Measurements from ENCODE around the gene SCAP. TPM values are rescaled to one million over a fixed set of nuclear protein-coding genes. Genes with fewer than 3 reads are reported as not detected.

The SCAP gene
- total and polyA plus RNA-seq, 2 of the 13 experiments (the other 11 are each of a cell fraction or from before 2014, with no cell fraction given) = 40.4 to 53.3 TPM

DNA sequence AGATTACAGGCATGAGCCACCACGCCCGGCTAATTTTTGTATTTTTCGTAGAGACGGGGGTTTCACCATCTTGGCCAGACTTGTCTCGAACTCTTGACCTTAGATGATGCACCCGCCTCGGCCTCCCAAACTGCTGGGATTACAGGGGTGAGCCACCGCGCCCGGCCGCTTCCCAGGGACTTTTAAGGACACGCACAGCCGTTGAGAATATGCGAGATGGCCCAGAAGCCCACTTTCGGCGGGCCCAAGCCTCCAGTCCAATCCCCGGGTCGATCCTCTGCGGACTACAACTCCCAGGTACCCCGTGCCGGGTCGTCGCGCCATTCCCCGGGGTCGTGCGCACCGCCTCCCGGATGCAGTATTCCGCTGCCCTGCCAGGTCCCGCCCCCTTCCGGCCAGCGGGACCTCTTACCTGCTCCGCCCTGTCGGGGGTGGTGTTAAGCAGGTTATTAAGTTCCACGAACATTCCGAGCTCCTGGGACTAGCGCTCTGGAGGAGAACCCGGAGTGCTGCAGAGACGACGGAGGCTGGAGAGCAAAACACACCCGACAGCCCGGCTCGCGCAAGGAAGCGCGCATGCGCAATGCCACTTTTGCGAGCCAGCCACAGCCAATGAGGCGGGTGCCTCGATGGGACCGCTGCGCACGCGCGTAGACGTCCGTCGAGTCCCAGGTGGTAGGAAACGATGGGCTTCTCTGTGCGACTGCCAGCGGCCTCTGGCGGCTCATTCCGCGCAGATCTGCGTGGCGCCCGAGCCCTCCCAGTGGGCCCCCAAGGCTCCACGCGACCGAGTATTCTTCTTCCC lies 37.6 kb upstream of the SCAP start, which contains the start of gene ELP6 (continued):
- TF ChIP-seq, protein P1, sequence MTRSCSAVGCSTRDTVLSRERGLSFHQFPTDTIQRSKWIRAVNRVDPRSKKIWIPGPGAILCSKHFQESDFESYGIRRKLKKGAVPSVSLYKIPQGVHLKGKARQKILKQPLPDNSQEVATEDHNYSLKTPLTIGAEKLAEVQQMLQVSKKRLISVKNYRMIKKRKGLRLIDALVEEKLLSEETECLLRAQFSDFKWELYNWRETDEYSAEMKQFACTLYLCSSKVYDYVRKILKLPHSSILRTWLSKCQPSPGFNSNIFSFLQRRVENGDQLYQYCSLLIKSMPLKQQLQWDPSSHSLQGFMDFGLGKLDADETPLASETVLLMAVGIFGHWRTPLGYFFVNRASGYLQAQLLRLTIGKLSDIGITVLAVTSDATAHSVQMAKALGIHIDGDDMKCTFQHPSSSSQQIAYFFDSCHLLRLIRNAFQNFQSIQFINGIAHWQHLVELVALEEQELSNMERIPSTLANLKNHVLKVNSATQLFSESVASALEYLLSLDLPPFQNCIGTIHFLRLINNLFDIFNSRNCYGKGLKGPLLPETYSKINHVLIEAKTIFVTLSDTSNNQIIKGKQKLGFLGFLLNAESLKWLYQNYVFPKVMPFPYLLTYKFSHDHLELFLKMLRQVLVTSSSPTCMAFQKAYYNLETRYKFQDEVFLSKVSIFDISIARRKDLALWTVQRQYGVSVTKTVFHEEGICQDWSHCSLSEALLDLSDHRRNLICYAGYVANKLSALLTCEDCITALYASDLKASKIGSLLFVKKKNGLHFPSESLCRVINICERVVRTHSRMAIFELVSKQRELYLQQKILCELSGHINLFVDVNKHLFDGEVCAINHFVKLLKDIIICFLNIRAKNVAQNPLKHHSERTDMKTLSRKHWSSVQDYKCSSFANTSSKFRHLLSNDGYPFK (CRISPR knock-in tag; IDR thresholded peaks at IDR 0.05; ENCODE audit: borderline replicate concordance) = peak; percentile 77
- TF ChIP-seq ZKSCAN8 (CRISPR knock-in tag; IDR thresholded peaks at IDR 0.05; ENCODE audit: borderline replicate concordance) (no peak; the same call in 1 of the 2 replicates), ZNF850 (CRISPR knock-in tag; conservative IDR thresholded peaks at IDR 0.05) (0 out of 2 replicates have a peak, but pooled peaks have one; percentile 3), MIER3 (CRISPR knock-in tag; IDR thresholded peaks at IDR 0.05; ENCODE audit: borderline replicate concordance) (0 out of 2 replicates have a peak, but pooled peaks have one; percentile 25), KDM5B (CRISPR knock-in tag; IDR thresholded peaks at IDR 0.05; ENCODE audit: borderline replicate concordance) (peak; percentile 89), PHF21A (CRISPR knock-in tag; IDR thresholded peaks at IDR 0.05) (peak; percentile 60; the same call in 1 of the 2 replicates), ZNF180 (CRISPR knock-in tag; IDR thresholded peaks at IDR 0.05; ENCODE audit: borderline replicate concordance, low read depth) (no peak), ZNF317 (CRISPR knock-in tag; IDR thresholded peaks at IDR 0.05) (peak; percentile 84), ZMYM3 (CRISPR knock-in tag; IDR thresholded peaks at IDR 0.05) (no peak; the same call in 1 of the 2 replicates), KAT8 (CRISPR knock-in tag; IDR thresholded peaks at IDR 0.05) (peak; percentile 94)
- TF ChIP-seq, protein P2, sequence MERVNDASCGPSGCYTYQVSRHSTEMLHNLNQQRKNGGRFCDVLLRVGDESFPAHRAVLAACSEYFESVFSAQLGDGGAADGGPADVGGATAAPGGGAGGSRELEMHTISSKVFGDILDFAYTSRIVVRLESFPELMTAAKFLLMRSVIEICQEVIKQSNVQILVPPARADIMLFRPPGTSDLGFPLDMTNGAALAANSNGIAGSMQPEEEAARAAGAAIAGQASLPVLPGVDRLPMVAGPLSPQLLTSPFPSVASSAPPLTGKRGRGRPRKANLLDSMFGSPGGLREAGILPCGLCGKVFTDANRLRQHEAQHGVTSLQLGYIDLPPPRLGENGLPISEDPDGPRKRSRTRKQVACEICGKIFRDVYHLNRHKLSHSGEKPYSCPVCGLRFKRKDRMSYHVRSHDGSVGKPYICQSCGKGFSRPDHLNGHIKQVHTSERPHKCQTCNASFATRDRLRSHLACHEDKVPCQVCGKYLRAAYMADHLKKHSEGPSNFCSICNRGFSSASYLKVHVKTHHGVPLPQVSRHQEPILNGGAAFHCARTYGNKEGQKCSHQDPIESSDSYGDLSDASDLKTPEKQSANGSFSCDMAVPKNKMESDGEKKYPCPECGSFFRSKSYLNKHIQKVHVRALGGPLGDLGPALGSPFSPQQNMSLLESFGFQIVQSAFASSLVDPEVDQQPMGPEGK (CRISPR knock-in tag; IDR thresholded peaks at IDR 0.05) = peak; percentile 45; the same call in 1 of the 2 replicates
- TF ChIP-seq, protein P3, sequence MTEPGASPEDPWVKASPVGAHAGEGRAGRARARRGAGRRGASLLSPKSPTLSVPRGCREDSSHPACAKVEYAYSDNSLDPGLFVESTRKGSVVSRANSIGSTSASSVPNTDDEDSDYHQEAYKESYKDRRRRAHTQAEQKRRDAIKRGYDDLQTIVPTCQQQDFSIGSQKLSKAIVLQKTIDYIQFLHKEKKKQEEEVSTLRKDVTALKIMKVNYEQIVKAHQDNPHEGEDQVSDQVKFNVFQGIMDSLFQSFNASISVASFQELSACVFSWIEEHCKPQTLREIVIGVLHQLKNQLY (CRISPR knock-in tag; IDR thresholded peaks at IDR 0.05) = peak; percentile 44; the same call in 1 of the 2 replicates
- TF ChIP-seq, protein P4, sequence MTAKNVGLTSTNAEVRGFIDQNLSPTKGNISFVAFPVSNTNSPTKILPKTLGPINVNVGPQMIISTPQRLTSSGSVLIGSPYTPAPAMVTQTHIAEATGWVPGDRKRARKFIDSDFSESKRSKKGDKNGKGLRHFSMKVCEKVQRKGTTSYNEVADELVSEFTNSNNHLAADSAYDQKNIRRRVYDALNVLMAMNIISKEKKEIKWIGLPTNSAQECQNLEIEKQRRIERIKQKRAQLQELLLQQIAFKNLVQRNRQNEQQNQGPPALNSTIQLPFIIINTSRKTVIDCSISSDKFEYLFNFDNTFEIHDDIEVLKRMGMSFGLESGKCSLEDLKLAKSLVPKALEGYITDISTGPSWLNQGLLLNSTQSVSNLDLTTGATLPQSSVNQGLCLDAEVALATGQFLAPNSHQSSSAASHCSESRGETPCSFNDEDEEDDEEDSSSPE (CRISPR knock-in tag; IDR thresholded peaks at IDR 0.05) = peak; percentile 84
- TF ChIP-seq, protein P5, sequence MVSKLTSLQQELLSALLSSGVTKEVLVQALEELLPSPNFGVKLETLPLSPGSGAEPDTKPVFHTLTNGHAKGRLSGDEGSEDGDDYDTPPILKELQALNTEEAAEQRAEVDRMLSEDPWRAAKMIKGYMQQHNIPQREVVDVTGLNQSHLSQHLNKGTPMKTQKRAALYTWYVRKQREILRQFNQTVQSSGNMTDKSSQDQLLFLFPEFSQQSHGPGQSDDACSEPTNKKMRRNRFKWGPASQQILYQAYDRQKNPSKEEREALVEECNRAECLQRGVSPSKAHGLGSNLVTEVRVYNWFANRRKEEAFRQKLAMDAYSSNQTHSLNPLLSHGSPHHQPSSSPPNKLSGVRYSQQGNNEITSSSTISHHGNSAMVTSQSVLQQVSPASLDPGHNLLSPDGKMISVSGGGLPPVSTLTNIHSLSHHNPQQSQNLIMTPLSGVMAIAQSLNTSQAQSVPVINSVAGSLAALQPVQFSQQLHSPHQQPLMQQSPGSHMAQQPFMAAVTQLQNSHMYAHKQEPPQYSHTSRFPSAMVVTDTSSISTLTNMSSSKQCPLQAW (CRISPR knock-in tag; IDR thresholded peaks at IDR 0.05) = peak; percentile 93
- TF ChIP-seq, protein P6, sequence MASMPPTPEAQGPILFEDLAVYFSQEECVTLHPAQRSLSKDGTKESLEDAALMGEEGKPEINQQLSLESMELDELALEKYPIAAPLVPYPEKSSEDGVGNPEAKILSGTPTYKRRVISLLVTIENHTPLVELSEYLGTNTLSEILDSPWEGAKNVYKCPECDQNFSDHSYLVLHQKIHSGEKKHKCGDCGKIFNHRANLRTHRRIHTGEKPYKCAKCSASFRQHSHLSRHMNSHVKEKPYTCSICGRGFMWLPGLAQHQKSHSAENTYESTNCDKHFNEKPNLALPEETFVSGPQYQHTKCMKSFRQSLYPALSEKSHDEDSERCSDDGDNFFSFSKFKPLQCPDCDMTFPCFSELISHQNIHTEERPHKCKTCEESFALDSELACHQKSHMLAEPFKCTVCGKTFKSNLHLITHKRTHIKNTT (CRISPR knock-in tag; IDR thresholded peaks at IDR 0.05) = 0 out of 2 replicates have a peak, but pooled peaks have one; percentile 41
- TF ChIP-seq, protein P7, sequence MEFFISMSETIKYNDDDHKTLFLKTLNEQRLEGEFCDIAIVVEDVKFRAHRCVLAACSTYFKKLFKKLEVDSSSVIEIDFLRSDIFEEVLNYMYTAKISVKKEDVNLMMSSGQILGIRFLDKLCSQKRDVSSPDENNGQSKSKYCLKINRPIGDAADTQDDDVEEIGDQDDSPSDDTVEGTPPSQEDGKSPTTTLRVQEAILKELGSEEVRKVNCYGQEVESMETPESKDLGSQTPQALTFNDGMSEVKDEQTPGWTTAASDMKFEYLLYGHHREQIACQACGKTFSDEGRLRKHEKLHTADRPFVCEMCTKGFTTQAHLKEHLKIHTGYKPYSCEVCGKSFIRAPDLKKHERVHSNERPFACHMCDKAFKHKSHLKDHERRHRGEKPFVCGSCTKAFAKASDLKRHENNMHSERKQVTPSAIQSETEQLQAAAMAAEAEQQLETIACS (CRISPR knock-in tag; IDR thresholded peaks at IDR 0.05) = peak; percentile 31; the same call in 1 of the 2 replicates

Data from HepG2 (cell line).